Memory B cell (primary cell): ENCODE results near the gene HP1BP3.

Source experiments
- ATAC-seq: fragments of 150-1000 bp; cut with Tn5 transposase; 2 replicates; pipeline ENCODE4 v1.10.0; 2021; ENCODE audit warnings: low read depth, mild to moderate bottlenecking, moderate library complexity
- DNase-seq, 2 donors: peaks; one replicate each; pipeline ENCODE4 v3.0.0; 2022; ENCODE audit warnings: low spot score in 2 of 2
- H3K27ac Mint-ChIP-seq: one replicate; pipeline ENCODE4 v1.8.0; 2022; ENCODE audit warnings: mild to moderate bottlenecking, moderate library complexity, mixed read lengths
- H3K27me3 Mint-ChIP-seq: one replicate; pipeline ENCODE4 v1.8.0; 2022; ENCODE audit warnings: mixed read lengths
- H3K36me3 Mint-ChIP-seq: one replicate; pipeline ENCODE4 v1.8.0; 2022; ENCODE audit warnings: mild to moderate bottlenecking, mixed read lengths
- H3K4me1 Mint-ChIP-seq: one replicate; pipeline ENCODE4 v1.8.0; 2022; ENCODE audit warnings: mixed read lengths
- H3K4me3 Mint-ChIP-seq: one replicate; pipeline ENCODE4 v1.8.0; 2022; ENCODE audit warnings: mild to moderate bottlenecking, moderate library complexity, mixed read lengths
- H3K9me3 Mint-ChIP-seq: one replicate; pipeline ENCODE4 v1.8.0; 2022; ENCODE audit warnings: mixed read lengths

The HP1BP3 gene

GRCh38 chr1:20703124-20703756, 83.9 kb downstream of the HP1BP3 start:
- no peaks in the 10 kb centered on the region for H3K4me1 Mint-ChIP-seq
- DNase-seq: no peak
- H3K9me3 Mint-ChIP-seq: no peaks in the 10 kb centered on the region
- H3K27ac Mint-ChIP-seq: no peak overlapping the region
- H3K27me3 Mint-ChIP-seq: peaks cover 12% of the 10 kb centered on the region
- H3K36me3 Mint-ChIP-seq: no peaks in the 10 kb centered on the region
- no peak for ATAC-seq
- H3K4me3 Mint-ChIP-seq: no peak overlapping the region

- H3K36me3 Mint-ChIP-seq: no peaks in the 10 kb centered on the region
- peaks cover 12% of the 10 kb centered on the region for H3K27me3 Mint-ChIP-seq
- H3K9me3 Mint-ChIP-seq: no peaks in the 10 kb centered on the region
- H3K4me1 Mint-ChIP-seq: no peaks in the 10 kb centered on the region
- ATAC-seq (no peak), DNase-seq (no peak)
- no peak overlapping the region for H3K27ac Mint-ChIP-seq
- no peak overlapping the region for H3K4me3 Mint-ChIP-seq
Observed at GRCh38 chr1:20702416-20702815, 84.7 kb downstream of the HP1BP3 start.

GRCh38 chr1:20701847-20702246, 85.3 kb downstream of the HP1BP3 start:
- Mint-ChIP-seq H3K4me3 (no peak overlapping the region), H3K27ac (no peak overlapping the region), H3K36me3 (no peaks in the 10 kb centered on the region), H3K4me1 (no peaks in the 10 kb centered on the region), H3K27me3 (peaks cover 12% of the 10 kb centered on the region), H3K9me3 (no peaks in the 10 kb centered on the region)
- no peak for DNase-seq
- no peak for ATAC-seq

- no peaks in the 10 kb centered on the region for H3K4me1 Mint-ChIP-seq
- peaks cover 12% of the 10 kb centered on the region for H3K27me3 Mint-ChIP-seq
- H3K4me3 Mint-ChIP-seq: no peak overlapping the region
- no peaks in the 10 kb centered on the region for H3K36me3 Mint-ChIP-seq
- no peak overlapping the region for H3K27ac Mint-ChIP-seq
- no peaks in the 10 kb centered on the region for H3K9me3 Mint-ChIP-seq
- ATAC-seq: no peak
- no peak for DNase-seq
Observed at GRCh38 chr1:20701446-20701845, 85.7 kb downstream of the HP1BP3 start.

GRCh38 chr1:20700636-20701215, 86.4 kb downstream of the HP1BP3 start:
- Mint-ChIP-seq H3K4me1 (peaks cover 2% of the 10 kb centered on the region), H3K27ac (no peak overlapping the region), H3K9me3 (no peaks in the 10 kb centered on the region), H3K36me3 (no peaks in the 10 kb centered on the region), H3K4me3 (no peak overlapping the region), H3K27me3 (peaks cover 12% of the 10 kb centered on the region)
- ATAC-seq (no peak), DNase-seq (no peak)

GRCh38 chr1:20699558-20699957, 87.5 kb downstream of the HP1BP3 start:
- Mint-ChIP-seq H3K4me1 (peaks cover 2% of the 10 kb centered on the region), H3K36me3 (no peaks in the 10 kb centered on the region), H3K9me3 (no peaks in the 10 kb centered on the region), H3K27me3 (peaks cover 15% of the 10 kb centered on the region), H3K4me3 (no peak overlapping the region), H3K27ac (no peak overlapping the region)
- ATAC-seq (no peak), DNase-seq (no peak)

- DNase-seq: no peak
- H3K4me1 Mint-ChIP-seq: peaks cover 2% of the 10 kb centered on the region
- H3K27ac Mint-ChIP-seq: no peak overlapping the region
- no peak overlapping the region for H3K4me3 Mint-ChIP-seq
- no peak for ATAC-seq
- H3K27me3 Mint-ChIP-seq: peaks cover 14% of the 10 kb centered on the region
- H3K36me3 Mint-ChIP-seq: no peaks in the 10 kb centered on the region
- no peaks in the 10 kb centered on the region for H3K9me3 Mint-ChIP-seq
Observed at GRCh38 chr1:20698195-20698910, 88.8 kb downstream of the HP1BP3 start.

- Mint-ChIP-seq H3K27me3 (peaks cover 9% of the 10 kb centered on the region), H3K4me1 (peaks cover 2% of the 10 kb centered on the region), H3K27ac (no peak overlapping the region), H3K4me3 (no peak overlapping the region), H3K36me3 (no peaks in the 10 kb centered on the region), H3K9me3 (no peaks in the 10 kb centered on the region)
- ATAC-seq (no peak), DNase-seq (no peak)
Observed at GRCh38 chr1:20697563-20697962, 89.5 kb downstream of the HP1BP3 start.

- Mint-ChIP-seq H3K27me3 (peaks cover 9% of the 10 kb centered on the region), H3K4me1 (peaks cover 2% of the 10 kb centered on the region), H3K36me3 (no peaks in the 10 kb centered on the region), H3K4me3 (peak overlapping the region; percentile 92), H3K27ac (peak overlapping the region; percentile 9), H3K9me3 (no peaks in the 10 kb centered on the region)
- DNase-seq (peak; percentile 69 to 79), ATAC-seq (peak; percentile 96)
Observed at GRCh38 chr1:20696397-20697333, 90.4 kb downstream of the HP1BP3 start.

GRCh38 chr1:20695515-20695914, 91.6 kb downstream of the HP1BP3 start:
- no peak for DNase-seq
- H3K27me3 Mint-ChIP-seq: peaks cover 8% of the 10 kb centered on the region
- ATAC-seq: no peak
- peaks cover 2% of the 10 kb centered on the region for H3K4me1 Mint-ChIP-seq
- H3K9me3 Mint-ChIP-seq: no peaks in the 10 kb centered on the region
- H3K4me3 Mint-ChIP-seq: peak overlapping the region; percentile 92
- no peaks in the 10 kb centered on the region for H3K36me3 Mint-ChIP-seq
- no peak overlapping the region for H3K27ac Mint-ChIP-seq

GRCh38 chr1:20693623-20694022, 93.5 kb downstream of the HP1BP3 start:
- H3K4me3 Mint-ChIP-seq: no peak overlapping the region
- peaks cover 2% of the 10 kb centered on the region for H3K4me1 Mint-ChIP-seq
- DNase-seq (no peak), ATAC-seq (no peak)
- no peaks in the 10 kb centered on the region for H3K36me3 Mint-ChIP-seq
- H3K27me3 Mint-ChIP-seq: peaks cover 4% of the 10 kb centered on the region
- H3K27ac Mint-ChIP-seq: no peak overlapping the region
- no peaks in the 10 kb centered on the region for H3K9me3 Mint-ChIP-seq
